IMR-90 (cell line): ENCODE results near the gene SNX3. TPM values are rescaled to one million over a fixed set of nuclear protein-coding genes. Genes with fewer than 3 reads are reported as not detected.

Source experiments
- ATAC-seq: fragments of 200-7000 bp; cut with Tn5 transposase; 2 replicates; pipeline ENCODE4 v1.9.1; 2020; ENCODE audit warnings: low read depth, mild to moderate bottlenecking, moderate library complexity
- BruUV-seq: library from RNA; stranded (reverse); fragments of 400-500 nt; replicated peaks from 2 replicates; lab custom pipeline; 2021; lab: Mats Ljungman, UMichigan
- CTCF ChIA-PET: fragments of 300-600 bp; formaldehyde crosslinking; extraction: SDS; loops from one replicate; lab custom pipeline; 2021; ENCODE audit warnings: antibody characterized with exemption; lab: Yijun Ruan, JAX
- POLR2A ChIA-PET: fragments of 300-600 bp; sonication (Branson Sonifier 250); formaldehyde crosslinking; loops from one replicate; lab custom pipeline; 2022; ENCODE audit warnings: antibody characterized with exemption; ENCODE audit not compliant: unreplicated experiment; lab: Charles Lee
- DNase-seq: peaks from one replicate; pipeline ENCODE4 v3.0.0; 2013
- H2AFZ ChIP-seq: replicated peaks from 2 replicates; pipeline ENCODE3; 2013; ENCODE audit warnings: low read length, mild to moderate bottlenecking; ENCODE audit not compliant: poor library complexity
- H2AK5ac ChIP-seq: 2 replicates; pipeline ENCODE4 v1.6.1; 2013; ENCODE audit warnings: low read depth, low read length, inconsistent platforms
- H2AK9ac ChIP-seq: replicated peaks from 2 replicates; pipeline ENCODE3; 2013; ENCODE audit warnings: mild to moderate bottlenecking, low read depth, low read length, moderate library complexity; ENCODE audit not compliant: poor library complexity
- H2BK120ac ChIP-seq: 2 replicates; pipeline ENCODE4 v1.6.1; 2013; ENCODE audit warnings: low read depth, low read length, inconsistent platforms
- H2BK15ac ChIP-seq: 3 replicates; pipeline ENCODE4 v1.6.1; 2013; ENCODE audit warnings: low read depth, low read length, inconsistent platforms
- H2BK20ac ChIP-seq: 2 replicates; pipeline ENCODE4 v1.6.1; 2013; ENCODE audit warnings: low read depth, mild to moderate bottlenecking, inconsistent platforms, low read length, moderate library complexity
- H2BK5ac ChIP-seq: 2 replicates; pipeline ENCODE4 v1.6.1; 2013; ENCODE audit warnings: mild to moderate bottlenecking, low read depth, low read length, inconsistent platforms; ENCODE audit not compliant: poor library complexity, severe bottlenecking
- H3K14ac ChIP-seq: replicated peaks from 2 replicates; pipeline ENCODE4 v1.6.1; 2013; ENCODE audit warnings: low read depth, low read length, inconsistent platforms
- H3K18ac ChIP-seq: 2 replicates; pipeline ENCODE4 v1.6.1; 2013; ENCODE audit warnings: low read depth, low read length, control low read depth
- H3K23ac ChIP-seq: 2 replicates; pipeline ENCODE4 v1.6.1; 2013; ENCODE audit warnings: low read depth, low read length, inconsistent platforms
- H3K27ac ChIP-seq: 2 replicates; pipeline ENCODE4 v1.5.1; 2013; ENCODE audit warnings: mild to moderate bottlenecking, control low read depth, low read length; ENCODE audit not compliant: insufficient read depth
- H3K27me3 ChIP-seq: 2 replicates; pipeline ENCODE4 v1.6.1; 2013; ENCODE audit warnings: low read length; ENCODE audit not compliant: control insufficient read depth, insufficient read depth
- H3K36me3 ChIP-seq: 2 replicates; pipeline ENCODE4 v1.6.1; 2013; ENCODE audit warnings: low read length, mixed read lengths; ENCODE audit not compliant: control insufficient read depth, insufficient read depth
- H3K4ac ChIP-seq: 2 replicates; pipeline ENCODE4 v1.6.1; 2013; ENCODE audit warnings: low read depth, low read length, inconsistent platforms
- H3K4me1 ChIP-seq: 2 replicates; pipeline ENCODE4 v1.6.1; 2013; ENCODE audit warnings: low read length, mixed read lengths; ENCODE audit not compliant: control insufficient read depth, insufficient read depth
- H3K4me2 ChIP-seq: 2 replicates; pipeline ENCODE4 v1.6.1; 2013; ENCODE audit warnings: low read depth, mild to moderate bottlenecking, control low read depth, low read length, moderate library complexity
- H3K4me3 ChIP-seq: 2 replicates; pipeline ENCODE4 v1.5.1; 2013; ENCODE audit warnings: low read depth, mild to moderate bottlenecking, control low read depth, low read length, moderate library complexity; ENCODE audit not compliant: insufficient read depth
- H3K56ac ChIP-seq: 2 replicates; pipeline ENCODE4 v1.6.1; 2013; ENCODE audit warnings: low read length, inconsistent platforms; ENCODE audit not compliant: insufficient read depth; ENCODE audit errors: extremely low read depth
- H3K79me1 ChIP-seq, 2 experiments: 2 replicates each; pipeline ENCODE4 v1.6.1; 2013; ENCODE audit warnings: low read length in 2 of 2, inconsistent platforms in 1 of 2, low read depth in 1 of 2
- H3K9ac ChIP-seq: 2 replicates; pipeline ENCODE4 v1.6.1; 2013; ENCODE audit warnings: low read depth, low read length, control low read depth
- H3K9me1 ChIP-seq: 2 replicates; pipeline ENCODE4 v1.6.1; 2013; ENCODE audit warnings: low read length, inconsistent platforms; ENCODE audit not compliant: insufficient read depth
- H3K9me3 ChIP-seq: 2 replicates; pipeline ENCODE4 v1.6.1; 2013; ENCODE audit warnings: low read length; ENCODE audit not compliant: control insufficient read depth, insufficient read depth
- H4K20me1 ChIP-seq: 2 replicates; pipeline ENCODE4 v1.6.1; 2013; ENCODE audit warnings: low read length, inconsistent platforms; ENCODE audit not compliant: insufficient read depth
- H4K5ac ChIP-seq: 2 replicates; pipeline ENCODE4 v1.6.1; 2013; ENCODE audit warnings: mild to moderate bottlenecking, low read depth, low read length, control low read depth
- H4K8ac ChIP-seq, 2 experiments: 2 replicates each; pipeline ENCODE4 v1.6.1; 2013; ENCODE audit warnings: low read depth in 2 of 2, low read length in 2 of 2, control low read depth in 1 of 2, inconsistent platforms in 1 of 2
- H4K91ac ChIP-seq: 2 replicates; pipeline ENCODE4 v1.6.1; 2013; ENCODE audit warnings: low read depth, low read length, inconsistent platforms; ENCODE audit not compliant: insufficient read depth
- CEBPB ChIP-seq: IDR thresholded peaks from 2 replicates; pipeline ENCODE4 v1.6.1; 2012; ENCODE audit warnings: low read depth, low read length, improper control_type of control experiment
- MAFK ChIP-seq: IDR thresholded peaks from 2 replicates; pipeline ENCODE4 v1.6.1; 2012; ENCODE audit warnings: low read depth, low read length, improper control_type of control experiment
- MXI1 ChIP-seq: IDR thresholded peaks from 2 replicates; pipeline ENCODE4 v1.6.1; 2012; ENCODE audit warnings: low read depth, mild to moderate bottlenecking, low read length, moderate library complexity, borderline replicate concordance
- NFE2L2 ChIP-seq: fragments of 150-350 bp; IDR thresholded peaks from 2 replicates; pipeline ENCODE4 v1.6.1; 2016; ENCODE audit warnings: low read depth, mild to moderate bottlenecking, low read length
- POLR2A ChIP-seq: IDR thresholded peaks from 2 replicates; pipeline ENCODE4 v1.6.1; 2012; ENCODE audit warnings: mild to moderate bottlenecking, low read depth, low read length
- RCOR1 ChIP-seq: IDR thresholded peaks from 2 replicates; pipeline ENCODE4 v1.6.1; 2012; ENCODE audit warnings: mild to moderate bottlenecking, low read length, improper control_type of control experiment; ENCODE audit not compliant: insufficient replicate concordance
- RFX5 ChIP-seq: IDR thresholded peaks from 2 replicates; pipeline ENCODE4 v1.8.0; 2012; ENCODE audit warnings: low read depth, mild to moderate bottlenecking, low read length, moderate library complexity
- USF2 ChIP-seq: fragments of 150-350 bp; IDR thresholded peaks from 2 replicates; pipeline ENCODE4 v1.6.1; 2017; ENCODE audit warnings: mild to moderate bottlenecking, antibody characterized with exemption, low read length, low read depth
- WGBS, 2 experiments: methylation state at CpG; one replicate each; pipeline versions ENCODE4 v1.1.5 to v1.1.7; 2013; ENCODE audit warnings: missing lambda C conversion rate in 2 of 2; ENCODE audit not compliant: insufficient read length in 1 of 2; ENCODE audit errors: extremely low coverage in 2 of 2; 5-methylcytosine and 5-hydroxymethylcytosine counted together
- dilution Hi-C: fragments of 300-500 bp; cut with HindIII; formaldehyde crosslinking; loops from one replicate; pipeline ENCODE4 v1.14.3; 2018; ENCODE audit warnings: low sequenced_read_pairs; ENCODE audit not compliant: unreplicated experiment
- in situ Hi-C: fragments of 300-500 bp; cut with MboI; formaldehyde crosslinking; loops from 3 replicates; pipeline ENCODE4 v1.14.3; 2019; ENCODE audit warnings: low sequenced_read_pairs, inconsistent platforms, mixed read lengths
- intact Hi-C: fragments of 100-400 bp; cut with micrococcal nuclease; formaldehyde crosslinking; loops from 2 replicates; pipeline ENCODE4 v1.10.0; 2022
- polyA plus RNA-seq, 3 experiments: library from polyadenylated mRNA; depleted of rRNA; stranded (reverse); fragments of >200 nt; gene quantifications; 2 replicates each; pipeline ENCODE4 v1.2.3, GENCODE V29; 2012; ENCODE audit warnings: low replicate concordance in 1 of 3
- total RNA-seq: library from RNA; depleted of rRNA; stranded (reverse); fragments of >200 nt; gene quantifications from 2 replicates; pipeline ENCODE4 v1.2.3, GENCODE V29; 2012

Gene SNX3
- total and polyA plus RNA-seq, 2 of the 4 experiments (the other 2 are of a cell fraction), result 105 to 159 TPM

GRCh38 chr6:108210556-108210955, 50.3 kb downstream of the SNX3 start:
- no peak for TF ChIP-seq MXI1
- no peak for TF ChIP-seq USF2
- no peak for TF ChIP-seq POLR2A
- no peak for TF ChIP-seq RFX5
- TF ChIP-seq RCOR1, result no peak
- TF ChIP-seq CEBPB, result no peak
- no peak for TF ChIP-seq MAFK
- TF ChIP-seq NFE2L2, result no peak
- Histone ChIP-seq H3K4me3 (no peak overlapping the region), H2AK5ac (no peak overlapping the region), H3K23ac (no peak overlapping the region), H2BK120ac (no peak overlapping the region), H2BK20ac (no peak overlapping the region), H4K5ac (no peak overlapping the region), H3K9me1 (no peaks in the 10 kb centered on the region), H3K36me3 (peaks cover 14% of the 10 kb centered on the region), H3K18ac (no peak overlapping the region), H3K9me3 (no peaks in the 10 kb centered on the region), H2AK9ac (no peak overlapping the region), H3K4ac (no peak overlapping the region), H3K27me3 (no peaks in the 10 kb centered on the region), H4K8ac (no peak overlapping the region), H3K79me1 (0 out of 4 replicates have a peak, but pooled peaks cover 4 to 5% of the 10 kb centered on the region in 2 experiments), H2AFZ (no peak overlapping the region), H3K56ac (no peak overlapping the region), H3K14ac (no peak overlapping the region), H2BK5ac (no peak overlapping the region), H4K20me1 (no peaks in the 10 kb centered on the region), H3K4me1 (no peaks in the 10 kb centered on the region), H3K27ac (no peak overlapping the region), H3K4me2 (no peak overlapping the region), H4K91ac (no peak overlapping the region), H2BK15ac (no peak overlapping the region), H3K9ac (no peak overlapping the region)
- WGBS, 2 experiments, result no CpG with 5 or more reads among the region's 2 CpGs
- CTCF ChIA-PET, result interaction anchor here (0.5 kb wide), 1 partner anchor 979 kb away, joined by 3 read pairs; no protein-coding TSS in a partner anchor
- no TSS peak for BruUV-seq
- in situ Hi-C loops (no loop called here), intact Hi-C loops (no loop called here), dilution Hi-C loops (no loop called here)
- ATAC-seq (no peak), DNase-seq (no peak)
- POLR2A ChIA-PET, result no interaction called here
